Loucy (cell line): Measurements from ENCODE around the gene OR4D6.

ENCODE experiments used
- H2AFZ ChIP-seq: fragments of 200-600 bp; sonication (generic); 2 replicates; pipeline ENCODE4 v1.6.0; 2016; ENCODE audit warnings: antibody characterized with exemption, mild to moderate bottlenecking, low read length, moderate library complexity
- H3F3A ChIP-seq: fragments of 200-600 bp; 2 replicates; pipeline ENCODE4 v1.6.0; 2016; ENCODE audit warnings: antibody characterized with exemption, low read depth, mild to moderate bottlenecking
- H3K27me3 ChIP-seq: fragments of 200-600 bp; sonication (generic); 2 replicates; pipeline ENCODE4 v1.6.1; 2014; ENCODE audit warnings: low read length, mild to moderate bottlenecking; ENCODE audit not compliant: insufficient read depth, poor library complexity, severe bottlenecking
- H3K36me3 ChIP-seq: fragments of 200-600 bp; sonication (generic); 2 replicates; pipeline ENCODE4 v1.6.1; 2016; ENCODE audit warnings: low read length; ENCODE audit not compliant: insufficient read depth
- H3K4me1 ChIP-seq: fragments of 200-600 bp; sonication (generic); 2 replicates; pipeline ENCODE4 v1.5.1; 2014; ENCODE audit warnings: low read length, mild to moderate bottlenecking; ENCODE audit not compliant: insufficient read depth, poor library complexity, severe bottlenecking
- H3K4me2 ChIP-seq: fragments of 200-600 bp; sonication (generic); 2 replicates; pipeline ENCODE4 v1.6.0; 2014; ENCODE audit warnings: antibody characterized with exemption, low read length, low read depth, mild to moderate bottlenecking; ENCODE audit not compliant: poor library complexity, severe bottlenecking
- H3K4me3 ChIP-seq: fragments of 200-600 bp; sonication (generic); 2 replicates; pipeline ENCODE4 v1.5.1; 2014; ENCODE audit warnings: low read length, mild to moderate bottlenecking, mixed read lengths; ENCODE audit not compliant: poor library complexity, severe bottlenecking
- H3K79me2 ChIP-seq: fragments of 200-600 bp; sonication (generic); 2 replicates; pipeline ENCODE4 v1.6.1; 2014; ENCODE audit warnings: low read length; ENCODE audit not compliant: insufficient read depth
- H3K9ac ChIP-seq: fragments of 200-600 bp; sonication (generic); 2 replicates; pipeline ENCODE4 v1.6.0; 2014; ENCODE audit warnings: mild to moderate bottlenecking, low read depth, low read length, moderate library complexity; ENCODE audit not compliant: poor library complexity, severe bottlenecking
- H3K9me2 ChIP-seq: fragments of 200-600 bp; sonication (generic); replicated peaks from 2 replicates; pipeline ENCODE4 v1.6.1; 2016; ENCODE audit warnings: low read depth, low read length, mixed read lengths
- H3K9me3 ChIP-seq: fragments of 200-600 bp; sonication (generic); 2 replicates; pipeline ENCODE4 v1.6.1; 2014; ENCODE audit warnings: mild to moderate bottlenecking, antibody characterized with exemption, low read length, low read depth; ENCODE audit not compliant: insufficient read depth
- H4K20me1 ChIP-seq: fragments of 200-600 bp; sonication (generic); 2 replicates; pipeline ENCODE4 v1.6.0; 2014; ENCODE audit warnings: antibody characterized with exemption, low read length, mild to moderate bottlenecking; ENCODE audit not compliant: insufficient read depth, poor library complexity, severe bottlenecking
- CTCF ChIP-seq: fragments of 200-600 bp; sonication (generic); conservative IDR thresholded peaks from 2 replicates; pipeline ENCODE4 v1.5.1; 2014; ENCODE audit warnings: mild to moderate bottlenecking, antibody characterized with exemption, low read length
- EZH2phosphoT487 ChIP-seq: fragments of 200-600 bp; IDR thresholded peaks from 2 replicates; pipeline ENCODE4 v1.6.1; 2018; ENCODE audit warnings: antibody characterized with exemption, mild to moderate bottlenecking, moderate library complexity, borderline replicate concordance

The OR4D6 gene

GRCh38 chr11:59423835-59424234 is 32.9 kb upstream of the OR4D6 start:
- no peaks in the 10 kb centered on the region for H3F3A ChIP-seq
- no peak overlapping the region for H3K4me2 ChIP-seq
- H2AFZ ChIP-seq, result no peak overlapping the region
- H3K4me1 ChIP-seq, result no peaks in the 10 kb centered on the region
- no peaks in the 10 kb centered on the region for H3K9me3 ChIP-seq
- H3K9me2 ChIP-seq, result no peaks in the 10 kb centered on the region
- no peaks in the 10 kb centered on the region for H3K79me2 ChIP-seq
- H3K36me3 ChIP-seq, result no peaks in the 10 kb centered on the region
- no peak for TF ChIP-seq CTCF
- no peak for TF ChIP-seq EZH2phosphoT487
- no peaks in the 10 kb centered on the region for H3K27me3 ChIP-seq
- no peak overlapping the region for H3K4me3 ChIP-seq
- H4K20me1 ChIP-seq, result no peaks in the 10 kb centered on the region
- no peak overlapping the region for H3K9ac ChIP-seq

- no peak overlapping the region for H2AFZ ChIP-seq
These were observed 31.6 kb upstream of the OR4D6 start for GRCh38 chr11:59425131-59425530.

GRCh38 chr11:59426361-59427067 is 30.2 kb upstream of the OR4D6 start, which contains the start of gene OR5A2:
Gene OR5A2, minus strand, starts transcription at chr11:59426413. Its CDS starts 3,460 bp downstream, at chr11:59422953.
- Histone ChIP-seq H3K36me3 (no peaks in the 10 kb centered on the region), H3K79me2 (no peaks in the 10 kb centered on the region), H3F3A (no peaks in the 10 kb centered on the region), H2AFZ (no peak within 1 kb of the TSS), H3K9me2 (no peaks in the 10 kb centered on the region), H3K9ac (no peak within 1 kb of the TSS), H4K20me1 (no peaks in the 10 kb centered on the region), H3K4me1 (no peaks in the 10 kb centered on the region), H3K27me3 (no peaks in the 10 kb centered on the region), H3K4me2 (no peak within 1 kb of the TSS), H3K4me3 (no peak within 1 kb of the TSS), H3K9me3 (no peaks in the 10 kb centered on the region)
- TF ChIP-seq CTCF (no peak), EZH2phosphoT487 (no peak)

More at GRCh38 chr11:59425131-59425530, 31.6 kb upstream of the OR4D6 start:
- no peaks in the 10 kb centered on the region for H3K79me2 ChIP-seq
- H3K36me3 ChIP-seq, result no peaks in the 10 kb centered on the region
- H3K9me3 ChIP-seq, result no peaks in the 10 kb centered on the region
- no peaks in the 10 kb centered on the region for H4K20me1 ChIP-seq
- no peaks in the 10 kb centered on the region for H3K27me3 ChIP-seq
- H3K4me3 ChIP-seq, result no peak overlapping the region
- no peak overlapping the region for H3K9ac ChIP-seq
- H3K4me1 ChIP-seq, result no peaks in the 10 kb centered on the region
- TF ChIP-seq EZH2phosphoT487, result no peak
- no peak for TF ChIP-seq CTCF
- no peaks in the 10 kb centered on the region for H3K9me2 ChIP-seq
- H3K4me2 ChIP-seq, result no peak overlapping the region
- no peaks in the 10 kb centered on the region for H3F3A ChIP-seq
